Chondrocyte (in vitro differentiated cells): ENCODE data around the gene CORO7. TPM values are rescaled to one million over a fixed set of nuclear protein-coding genes. Genes with fewer than 3 reads are reported as not detected.

Experiments used
- DNase-seq: peaks from one replicate; pipeline ENCODE4 v3.0.0; 2021; ENCODE audit warnings: mixed read lengths, low spot score
- H3K27ac Mint-ChIP-seq: one replicate; pipeline ENCODE4 v1.8.0; 2021; ENCODE audit warnings: mild to moderate bottlenecking, moderate library complexity, mixed read lengths; ENCODE audit not compliant: unreplicated experiment
- H3K27me3 Mint-ChIP-seq: 2 replicates; pipeline ENCODE4 v1.8.0; 2021; ENCODE audit warnings: low read depth, mixed read lengths
- H3K36me3 Mint-ChIP-seq: 2 replicates; pipeline ENCODE4 v1.8.0; 2021; ENCODE audit warnings: low read depth, mixed read lengths
- H3K4me1 Mint-ChIP-seq: 2 replicates; pipeline ENCODE4 v1.8.0; 2021; ENCODE audit warnings: low read depth, mild to moderate bottlenecking, mixed read lengths
- H3K4me3 Mint-ChIP-seq: one replicate; pipeline ENCODE4 v1.8.0; 2021; ENCODE audit warnings: mild to moderate bottlenecking, moderate library complexity, mixed read lengths; ENCODE audit not compliant: unreplicated experiment
- H3K9me3 Mint-ChIP-seq: 2 replicates; pipeline ENCODE4 v1.8.0; 2021; ENCODE audit warnings: low read depth, mixed read lengths
- total RNA-seq: library from RNA; stranded (reverse); gene quantifications from 3 replicates; pipeline ENCODE4 v1.2.1, GENCODE V29; 2021
- TF ChIP-seq, protein P1 (sequence below): fragments of 200-600 bp; sonication (generic); IDR thresholded peaks from 2 replicates; pipeline ENCODE4 v1.5.0; 2021; ENCODE audit warnings: antibody characterized with exemption, mild to moderate bottlenecking, moderate library complexity

Gene CORO7
- total RNA-seq, 1 donor from 2014 or later: 24.6 TPM

DNA sequence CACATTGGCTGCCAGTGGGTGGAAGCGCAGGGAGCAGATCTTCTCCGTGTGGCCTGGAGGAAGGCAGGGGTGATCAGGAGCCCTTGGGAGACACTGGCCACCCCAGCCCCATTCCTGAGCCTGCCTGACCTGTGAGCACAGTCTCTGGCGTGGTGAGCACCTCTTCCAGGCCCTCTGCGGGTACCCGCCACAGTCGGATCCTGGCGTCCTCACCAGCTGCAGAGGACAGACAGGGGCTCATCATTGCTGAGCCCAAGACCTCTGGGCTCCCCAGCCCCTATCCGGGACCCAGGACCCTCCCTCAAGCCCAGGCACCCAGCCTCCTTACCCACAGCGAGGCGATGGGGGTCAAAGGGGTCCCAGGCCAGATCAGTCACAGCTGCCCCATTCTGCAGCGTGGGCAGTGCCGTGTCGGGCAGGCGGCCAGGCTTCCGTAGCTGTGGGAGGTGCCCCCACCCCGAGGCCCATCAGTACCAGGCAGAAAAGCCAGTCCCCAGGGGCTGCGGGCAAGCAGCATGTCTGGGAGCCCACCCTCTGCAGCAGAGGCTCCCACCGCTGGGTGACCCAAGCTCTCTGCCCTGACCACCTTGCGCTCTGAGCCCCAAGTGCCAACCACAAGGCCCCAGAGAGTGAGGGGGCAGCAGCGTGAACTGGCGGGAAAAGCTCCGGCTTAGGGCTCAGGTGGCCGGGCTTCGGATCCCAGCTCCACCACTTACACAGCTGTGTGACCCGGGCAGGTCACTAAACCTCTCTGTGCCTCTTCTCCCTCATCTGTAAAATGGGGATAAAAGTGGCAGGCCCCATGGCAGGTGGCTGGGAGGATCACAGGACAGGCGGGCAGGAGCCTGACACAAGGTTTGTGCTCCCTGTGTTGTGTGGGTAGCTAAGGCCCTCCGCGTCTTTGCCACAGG is 55.1 kb downstream of the CORO7 start:
- Mint-ChIP-seq H3K27ac (no peak overlapping the region), H3K27me3 (no peaks in the 10 kb centered on the region), H3K9me3 (no peaks in the 10 kb centered on the region), H3K4me3 (no peak overlapping the region), H3K36me3 (peaks cover 1% of the 10 kb centered on the region), H3K4me1 (no peaks in the 10 kb centered on the region)
- DNase-seq: no peak
- TF ChIP-seq, protein P1, sequence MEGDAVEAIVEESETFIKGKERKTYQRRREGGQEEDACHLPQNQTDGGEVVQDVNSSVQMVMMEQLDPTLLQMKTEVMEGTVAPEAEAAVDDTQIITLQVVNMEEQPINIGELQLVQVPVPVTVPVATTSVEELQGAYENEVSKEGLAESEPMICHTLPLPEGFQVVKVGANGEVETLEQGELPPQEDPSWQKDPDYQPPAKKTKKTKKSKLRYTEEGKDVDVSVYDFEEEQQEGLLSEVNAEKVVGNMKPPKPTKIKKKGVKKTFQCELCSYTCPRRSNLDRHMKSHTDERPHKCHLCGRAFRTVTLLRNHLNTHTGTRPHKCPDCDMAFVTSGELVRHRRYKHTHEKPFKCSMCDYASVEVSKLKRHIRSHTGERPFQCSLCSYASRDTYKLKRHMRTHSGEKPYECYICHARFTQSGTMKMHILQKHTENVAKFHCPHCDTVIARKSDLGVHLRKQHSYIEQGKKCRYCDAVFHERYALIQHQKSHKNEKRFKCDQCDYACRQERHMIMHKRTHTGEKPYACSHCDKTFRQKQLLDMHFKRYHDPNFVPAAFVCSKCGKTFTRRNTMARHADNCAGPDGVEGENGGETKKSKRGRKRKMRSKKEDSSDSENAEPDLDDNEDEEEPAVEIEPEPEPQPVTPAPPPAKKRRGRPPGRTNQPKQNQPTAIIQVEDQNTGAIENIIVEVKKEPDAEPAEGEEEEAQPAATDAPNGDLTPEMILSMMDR: no peak

DNA sequence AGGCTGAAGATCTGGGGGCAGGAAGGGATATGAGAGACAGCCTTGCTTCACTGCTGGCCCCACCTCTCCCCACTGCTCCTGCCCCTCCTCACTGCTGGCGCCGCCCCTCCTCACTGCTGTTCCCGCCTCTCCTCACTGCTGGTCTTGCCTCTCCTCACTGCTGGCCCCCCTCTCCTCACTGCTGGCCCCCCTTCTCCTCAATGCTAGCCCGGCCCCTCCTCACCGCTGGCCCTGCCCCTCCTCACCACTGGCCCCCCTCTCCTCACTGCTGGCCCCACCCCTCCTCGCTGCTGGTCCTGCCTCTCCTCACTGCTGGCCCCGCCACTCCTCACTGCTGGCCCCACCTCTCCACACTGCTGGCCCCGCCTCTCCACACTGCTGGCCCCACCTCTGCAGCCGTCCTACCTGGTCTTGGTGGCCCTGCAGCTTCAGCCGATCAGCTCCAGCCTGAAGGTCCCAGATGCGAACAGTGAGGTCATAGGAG is 55.8 kb downstream of the CORO7 start:
- no peaks in the 10 kb centered on the region for H3K9me3 Mint-ChIP-seq
- TF ChIP-seq, protein P1: no peak
- no peaks in the 10 kb centered on the region for H3K27me3 Mint-ChIP-seq
- DNase-seq: no peak
- H3K36me3 Mint-ChIP-seq: peaks cover 1% of the 10 kb centered on the region
- H3K27ac Mint-ChIP-seq: no peak overlapping the region
- no peaks in the 10 kb centered on the region for H3K4me1 Mint-ChIP-seq
- no peak overlapping the region for H3K4me3 Mint-ChIP-seq

DNA sequence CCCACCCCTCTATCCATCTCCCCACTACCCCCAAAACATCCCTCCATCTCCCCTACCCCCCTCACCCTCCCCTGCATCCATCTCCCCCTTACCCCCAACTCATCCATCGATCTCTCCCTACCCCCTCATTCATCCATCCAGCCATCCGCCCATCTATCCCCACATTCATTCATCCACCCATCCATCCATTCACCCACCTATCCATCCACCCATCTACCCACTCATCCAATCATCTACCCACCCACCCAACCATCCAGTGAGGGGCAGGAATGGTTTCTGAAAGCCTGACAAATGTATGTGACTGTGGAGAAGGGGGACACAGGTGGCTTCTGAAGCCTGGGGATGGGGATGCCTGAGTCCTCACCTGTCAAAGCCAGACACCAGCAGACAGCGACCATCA is 56.5 kb downstream of the CORO7 start:
- Mint-ChIP-seq H3K27me3 (no peaks in the 10 kb centered on the region), H3K9me3 (no peaks in the 10 kb centered on the region)

DNA sequence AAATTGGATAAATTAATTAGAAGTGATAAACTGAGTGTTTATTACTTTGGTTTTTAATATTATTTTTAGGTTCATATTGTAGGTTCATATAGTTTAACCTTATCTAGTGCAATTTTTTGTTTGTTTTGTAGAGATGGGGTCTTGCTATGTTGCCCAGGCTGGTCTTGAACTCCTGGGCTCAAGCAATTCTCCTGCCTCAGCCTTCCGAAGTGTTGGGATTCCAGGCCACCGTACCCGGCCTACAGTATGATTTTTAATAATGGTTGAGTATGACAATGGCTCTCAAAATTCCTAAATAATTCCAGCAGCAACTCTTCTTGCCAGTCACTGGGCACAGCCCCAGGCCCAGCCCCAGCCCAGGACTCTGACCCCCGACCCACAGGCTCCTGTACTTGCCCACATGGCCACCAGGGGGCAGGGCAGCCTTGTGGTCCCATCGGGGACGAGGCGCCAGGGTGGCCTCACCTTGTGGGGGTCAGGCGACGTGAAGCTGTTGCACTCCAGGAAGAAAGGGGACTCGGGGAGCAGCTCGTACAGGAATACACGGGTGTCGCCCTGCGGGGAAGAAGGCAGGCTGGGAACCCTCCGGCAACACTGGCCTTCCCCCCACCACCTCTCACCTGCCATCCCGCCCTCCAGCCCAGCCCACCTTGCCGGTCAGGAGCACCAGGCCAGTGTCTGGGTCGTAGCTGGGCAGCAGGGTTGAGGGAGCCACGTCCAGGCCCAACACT is 57.4 kb downstream of the CORO7 start:
- Mint-ChIP-seq H3K4me3 (no peak overlapping the region), H3K4me1 (no peaks in the 10 kb centered on the region), H3K36me3 (peaks cover under 1% of the 10 kb centered on the region), H3K27me3 (no peaks in the 10 kb centered on the region), H3K27ac (no peak overlapping the region), H3K9me3 (no peaks in the 10 kb centered on the region)
- TF ChIP-seq, protein P1: peak; percentile 99
- no peak for DNase-seq

More for the DNA sequence above, 56.5 kb downstream of the CORO7 start:
- no peaks in the 10 kb centered on the region for H3K4me1 Mint-ChIP-seq
- H3K4me3 Mint-ChIP-seq: no peak overlapping the region
- no peak overlapping the region for H3K27ac Mint-ChIP-seq
- DNase-seq: no peak
- TF ChIP-seq, protein P1: no peak
- peaks cover 1% of the 10 kb centered on the region for H3K36me3 Mint-ChIP-seq

DNA sequence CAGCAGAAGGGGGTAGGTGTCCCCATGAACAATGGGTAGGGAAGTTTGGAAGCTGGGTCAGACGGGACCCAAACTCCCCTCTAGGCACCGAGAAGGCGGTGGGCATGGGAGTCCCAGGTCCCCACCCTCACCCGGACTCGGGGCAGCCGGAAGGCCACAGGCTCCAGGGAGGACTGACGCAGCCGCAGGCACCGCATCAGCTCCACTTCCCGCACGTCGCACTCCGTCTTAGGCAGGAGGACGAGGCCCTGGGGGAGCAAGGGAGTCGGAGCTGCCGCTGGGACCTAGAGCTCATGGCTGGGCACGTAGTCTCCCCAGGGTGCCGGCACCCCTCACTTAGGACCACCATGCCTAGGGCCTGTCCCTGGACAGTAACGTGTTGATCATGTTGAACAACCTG is 58.2 kb downstream of the CORO7 start:
- Mint-ChIP-seq H3K4me1 (no peaks in the 10 kb centered on the region), H3K9me3 (no peaks in the 10 kb centered on the region), H3K27me3 (no peaks in the 10 kb centered on the region), H3K4me3 (no peak overlapping the region), H3K27ac (no peak overlapping the region), H3K36me3 (no peaks in the 10 kb centered on the region)
- DNase-seq: no peak
- TF ChIP-seq, protein P1: no peak
